A549 (cell line): Measurements from ENCODE around the gene TMEM80. TPM values are rescaled to one million over a fixed set of nuclear protein-coding genes. Genes with fewer than 3 reads are reported as not detected.
A peak's percentile ranks its signal among the peaks of the same experiment; 100 is the strongest.
"Not testable (repeated sequence)": the region's sequence is repeated elsewhere in the genome, so short reads cannot be mapped to it uniquely, and the experiment has no call there.

Source experiments
- ATAC-seq, 2 experiments: fragments of 200-7000 bp in 1 of 2; fragments of >200 bp in 1 of 2; cut with Nextera tagmentation in 1 of 2; cut with Tn5 transposase in 1 of 2; 3 replicates each; pipeline versions ENCODE4 v1.8.0 to v1.9.1; 2018 to 2020; ENCODE audit warnings: mild to moderate bottlenecking in 1 of 2, moderate library complexity in 1 of 2
- CTCF ChIA-PET: fragments of 300-600 bp; sonication (Branson Sonifier 250); formaldehyde crosslinking; extraction: SDS; loops from one replicate; lab custom pipeline; 2021; ENCODE audit warnings: antibody characterized with exemption, inconsistent platforms; lab: Yijun Ruan, JAX
- POLR2A ChIA-PET: fragments of 350-600 bp; formaldehyde crosslinking; extraction: SDS; loops from one replicate; lab custom pipeline; 2021; ENCODE audit warnings: antibody characterized with exemption, inconsistent platforms; lab: Yijun Ruan, JAX
- DNase-seq, 2 experiments: peaks; one replicate each; pipeline versions ENCODE4 v3.0.0 to v3.0.0-alpha.2; 2011 to 2016; ENCODE audit warnings: low read depth in 1 of 2, low spot score in 1 of 2
- FAIRE-seq: peaks from 2 replicates; lab custom pipeline; 2011; peaks lifted over from hg19 to GRCh38; lab: Jason Lieb, UNC
- H3K27ac ChIP-seq, 2 experiments: fragments of >200 bp; sonication (Bioruptor Twin); formaldehyde crosslinking; 3 replicates each; pipeline ENCODE4 v1.5.1; 2016 to 2017
- H3K4me1 ChIP-seq: fragments of >200 bp; sonication (Bioruptor Twin); formaldehyde crosslinking; 3 replicates; pipeline ENCODE4 v1.6.1; 2016
- H3K4me2 ChIP-seq: fragments of >200 bp; sonication (Bioruptor Twin); formaldehyde crosslinking; 3 replicates; pipeline ENCODE4 v1.6.1; 2016
- H3K4me3 ChIP-seq: fragments of >200 bp; sonication (Bioruptor Twin); formaldehyde crosslinking; 3 replicates; pipeline ENCODE4 v1.5.1; 2016
- H3K9me3 ChIP-seq: fragments of >200 bp; sonication (Bioruptor Twin); formaldehyde crosslinking; 3 replicates; pipeline ENCODE4 v1.6.1; 2016
- ATOH8 ChIP-seq: fragments of 250-450 bp; sonication (Bioruptor Pico); IDR thresholded peaks from 2 replicates; pipeline ENCODE4 v1.5.0; 2020; ENCODE audit warnings: low read depth, mild to moderate bottlenecking, moderate library complexity
- BCL3 ChIP-seq: fragments of >200 bp; sonication (Bioruptor Twin); formaldehyde crosslinking; IDR thresholded peaks from 3 replicates; pipeline ENCODE4 v1.6.1; 2016
- CBX2 ChIP-seq: fragments of 200-600 bp; sonication (generic); IDR thresholded peaks from 2 replicates; pipeline ENCODE4 v1.6.1; 2016; ENCODE audit warnings: low read depth, mild to moderate bottlenecking, borderline replicate concordance
- CTCF ChIP-seq: fragments of >200 bp; sonication (Bioruptor Twin); formaldehyde crosslinking; IDR thresholded peaks from 3 replicates; pipeline ENCODE4 v1.5.1; 2016
- ELK1 ChIP-seq: fragments of 150-350 bp; IDR thresholded peaks from 2 replicates; pipeline ENCODE4 v1.6.1; 2014; ENCODE audit warnings: low read depth, mild to moderate bottlenecking, low read length
- GATA3 ChIP-seq: IDR thresholded peaks from 2 replicates; pipeline ENCODE4 v1.6.1; 2012; ENCODE audit warnings: borderline replicate concordance
- HDAC2 ChIP-seq: fragments of 200-600 bp; sonication (generic); IDR thresholded peaks from 2 replicates; pipeline ENCODE4 v1.6.1; 2016
- HES2 ChIP-seq: fragments of >200 bp; sonication (Bioruptor Twin); formaldehyde crosslinking; IDR thresholded peaks from 2 replicates; pipeline ENCODE4 v1.6.1; 2016
- HMGXB4 ChIP-seq: fragments of 250-450 bp; sonication (Bioruptor Pico); IDR thresholded peaks from 2 replicates; pipeline ENCODE4 v1.5.0; 2021; ENCODE audit warnings: mild to moderate bottlenecking, moderate library complexity, borderline replicate concordance
- JUNB ChIP-seq: fragments of >200 bp; sonication (Bioruptor Twin); formaldehyde crosslinking; IDR thresholded peaks from 2 replicates; pipeline ENCODE4 v1.6.1; 2016
- PBX3 ChIP-seq: IDR thresholded peaks from 2 replicates; pipeline ENCODE4 v1.6.1; 2012
- PHF8 ChIP-seq: fragments of 200-600 bp; sonication (generic); IDR thresholded peaks from 2 replicates; pipeline ENCODE4 v1.6.1; 2016; ENCODE audit warnings: low read depth, mild to moderate bottlenecking, antibody characterized with exemption, moderate library complexity, borderline replicate concordance
- RCOR1 ChIP-seq: fragments of 150-350 bp; IDR thresholded peaks from 2 replicates; pipeline ENCODE4 v1.6.1; 2014; ENCODE audit warnings: antibody characterized with exemption, low read length, low read depth
- RFX5 ChIP-seq: fragments of 450-650 bp; IDR thresholded peaks from 2 replicates; pipeline ENCODE4 v1.7.1; 2014; ENCODE audit warnings: antibody characterized with exemption, mild to moderate bottlenecking, moderate library complexity
- TFCP2L1 ChIP-seq: fragments of 250-450 bp; sonication (Bioruptor Pico); IDR thresholded peaks from 2 replicates; pipeline ENCODE4 v1.5.0; 2021; ENCODE audit warnings: mild to moderate bottlenecking
- TP53 ChIP-seq: fragments of 250-450 bp; sonication (Bioruptor Pico); IDR thresholded peaks from 2 replicates; pipeline ENCODE4 v1.5.0; 2021; ENCODE audit warnings: mild to moderate bottlenecking, moderate library complexity
- ZC3H11A ChIP-seq: fragments of 450-650 bp; IDR thresholded peaks from 2 replicates; pipeline ENCODE4 v1.6.1; 2014; ENCODE audit warnings: antibody characterized with exemption, mild to moderate bottlenecking
- ZSCAN20 ChIP-seq: fragments of 250-450 bp; sonication (Bioruptor Pico); IDR thresholded peaks from 2 replicates; pipeline ENCODE4 v1.8.0; 2022; ENCODE audit warnings: mild to moderate bottlenecking, moderate library complexity
- WGBS: methylation state at CpG from one replicate; pipeline ENCODE4 v1.1.6; 2017; ENCODE audit errors: missing lambda C conversion rate; 5-methylcytosine and 5-hydroxymethylcytosine counted together
- polyA plus RNA-seq, 4 experiments: library from polyadenylated mRNA; depleted of rRNA in 3 of 4; stranded (reverse); fragments of >200 nt; fragmentation: RNase III in 1 of 4; extraction: RNeasy Plus Mini Kit Qiagen cat#74134 plus additional on column Dnase treatment in 1 of 4; gene quantifications; 2 replicates in 3 of 4; 3 replicates in 1 of 4; pipeline ENCODE4 v1.2.3, GENCODE V29; 2011 to 2017

Gene TMEM80
- polyA plus RNA-seq, 2 of the 4 experiments (the other 2 are of a cell fraction): 10.8 to 15.2 TPM

GRCh38 chr11:688681-689080 is 6.9 kb upstream of the TMEM80 start:
- POLR2A ChIA-PET: no interaction called here
- no peaks in the 10 kb centered on the region for H3K9me3 ChIP-seq
- 95% methylated on average over 9 of the region's 9 CpGs for WGBS
- H3K4me3 ChIP-seq: no peak overlapping the region
- DNase-seq (no peak), FAIRE-seq (no peak), ATAC-seq (no peak)
- H3K27ac ChIP-seq: no peak overlapping the region; a peak in 1 of 6 replicates
- TF ChIP-seq HES2 (no peak), GATA3 (no peak), PHF8 (no peak), HMGXB4 (CRISPR knock-in tag) (no peak), RCOR1 (no peak), HDAC2 (no peak), ZSCAN20 (no peak), TFCP2L1 (CRISPR knock-in tag) (no peak), PBX3 (no peak), ZC3H11A (no peak), BCL3 (no peak), CBX2 (no peak), RFX5 (no peak), JUNB (no peak), ELK1 (no peak)
- CTCF ChIA-PET: interaction anchor here (1.2 to 26.0 kb wide), 4 partner anchors 9 to 36 kb away, joined by 3 to 599 read pairs (median 4); no protein-coding TSS in a partner anchor
- H3K4me2 ChIP-seq: no peak overlapping the region
- H3K4me1 ChIP-seq: peaks cover 23% of the 10 kb centered on the region

GRCh38 chr11:689625-690024 is 6.0 kb upstream of the TMEM80 start:
- WGBS: 81% methylated on average over 4 of the region's 7 CpGs
- Histone ChIP-seq H3K9me3 (no peaks in the 10 kb centered on the region), H3K27ac (peak overlapping the region; percentile 36 to 42; a peak in 3 of 6 replicates), H3K4me2 (peak overlapping the region; percentile 17; the same call in 1 of the 3 replicates), H3K4me3 (no peak overlapping the region), H3K4me1 (peaks cover 31% of the 10 kb centered on the region)
- no peak for FAIRE-seq
- DNase-seq: no peak
- ChIA-PET POLR2A (no interaction called here), CTCF (interaction anchor here (1.2 to 26.0 kb wide), 3 partner anchors 9 to 35 kb away, joined by 3 to 599 read pairs (median 4); no protein-coding TSS in a partner anchor)
- no peak for ATAC-seq
- TF ChIP-seq CTCF (no peak), PHF8 (no peak), TFCP2L1 (CRISPR knock-in tag) (no peak), TP53 (CRISPR knock-in tag) (no peak), HES2 (no peak), ATOH8 (CRISPR knock-in tag) (no peak), CBX2 (no peak), PBX3 (no peak)
- TF ChIP-seq, all 56 proteins: peak for 0

- WGBS: 93% methylated on average over 3 of the region's 3 CpGs
- H3K4me3 ChIP-seq, H3K4me2 ChIP-seq, ATAC-seq, POLR2A ChIA-PET, DNase-seq, FAIRE-seq, H3K27ac ChIP-seq, H3K9me3 ChIP-seq: not testable (repeated sequence)
- CTCF ChIA-PET: interaction anchor here (1.4 to 26.0 kb wide), 2 partner anchors 15 to 34 kb away, joined by 3 to 599 read pairs; no protein-coding TSS in a partner anchor
- H3K4me1 ChIP-seq: peaks cover 31% of the 10 kb centered on the region
These were observed 5.4 kb upstream of the TMEM80 start for GRCh38 chr11:690244-690643.
